HG02884 (cell line): ENCODE results near the gene SPIRE2.
"Not testable (repeated sequence)": the region's sequence is repeated elsewhere in the genome, so short reads cannot be mapped to it uniquely, and the experiment has no call there.

ENCODE experiments used
- ATAC-seq: cut with Tn5 transposase; IDR thresholded peaks from one replicate; pipeline ENCODE4 v1.9.1; 2021; ENCODE audit warnings: mild to moderate bottlenecking, moderate library complexity; ENCODE audit not compliant: unreplicated experiment

The SPIRE2 gene

DNA sequence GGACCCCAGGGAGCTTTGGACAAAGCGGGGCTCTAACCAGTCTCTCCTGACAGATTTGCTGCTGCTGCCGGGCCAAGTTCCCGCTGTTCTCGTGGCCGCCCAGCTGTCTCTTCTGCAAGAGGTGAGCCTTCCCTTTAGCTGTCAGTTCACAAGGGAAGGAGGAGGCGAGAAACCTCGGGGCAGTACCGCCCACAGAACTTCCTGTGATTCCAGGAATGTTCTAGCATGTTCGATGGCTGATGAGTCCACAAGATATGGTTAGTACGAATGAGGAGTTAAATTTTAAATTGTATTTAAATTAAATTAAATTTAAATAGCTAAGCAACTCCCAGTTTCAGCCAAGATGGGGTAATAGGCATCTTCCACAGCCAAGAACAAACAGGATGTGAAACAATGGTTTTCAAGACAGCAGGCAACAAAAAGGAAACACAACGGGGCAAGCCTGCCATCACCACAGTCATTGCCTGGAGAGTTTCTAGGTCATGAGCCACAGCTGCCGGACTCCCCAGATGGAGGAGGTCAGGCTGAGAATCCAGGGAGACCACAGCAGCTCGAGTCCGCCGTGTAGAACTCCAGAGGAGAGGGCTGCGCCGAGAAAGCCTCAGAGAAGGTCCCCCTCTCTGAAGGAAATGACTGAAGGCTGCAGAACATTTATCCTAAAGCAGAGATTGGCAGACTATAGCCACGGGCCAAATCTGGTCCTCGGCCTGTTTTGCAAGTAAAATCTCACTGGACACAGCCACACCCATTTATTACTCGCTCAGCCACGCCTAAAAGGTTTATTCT, 35.7 kb downstream of the SPIRE2 start:
- no peak for ATAC-seq

DNA sequence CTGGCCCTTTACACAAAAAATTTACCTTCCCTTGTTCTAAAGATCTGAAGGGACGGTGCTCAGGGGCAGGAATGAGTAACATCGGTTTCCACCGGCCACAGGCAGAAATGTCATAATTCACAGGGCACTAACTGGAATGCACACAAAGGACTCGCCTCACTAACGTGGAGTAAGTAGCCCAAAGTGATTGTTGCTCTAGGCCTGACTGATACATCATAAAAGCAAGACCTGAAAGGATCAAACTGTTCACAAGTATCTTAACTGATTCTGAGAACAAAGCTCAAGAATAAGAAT, 36.2 kb downstream of the SPIRE2 start:
- ATAC-seq: no peak

DNA sequence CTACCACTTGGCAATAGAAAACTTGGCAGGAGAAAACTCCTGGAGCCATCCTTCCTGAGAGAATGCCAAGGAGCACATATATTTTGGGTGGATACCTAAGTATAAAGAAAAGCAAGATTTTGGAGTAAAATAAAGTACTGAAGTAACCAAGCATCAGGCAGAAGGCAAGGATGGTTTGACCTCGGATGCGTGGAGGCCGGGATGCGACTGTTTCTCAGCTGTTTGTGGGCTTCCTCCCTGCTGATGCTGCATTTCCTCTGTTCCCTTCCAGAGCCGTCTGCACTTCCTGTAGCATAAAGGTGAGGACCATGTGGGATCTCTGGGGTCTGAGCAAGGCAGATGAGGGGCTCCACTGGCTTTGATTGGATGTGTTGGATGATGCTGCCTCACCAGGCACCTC, 39.6 kb downstream of the SPIRE2 start:
- ATAC-seq: no peak

DNA sequence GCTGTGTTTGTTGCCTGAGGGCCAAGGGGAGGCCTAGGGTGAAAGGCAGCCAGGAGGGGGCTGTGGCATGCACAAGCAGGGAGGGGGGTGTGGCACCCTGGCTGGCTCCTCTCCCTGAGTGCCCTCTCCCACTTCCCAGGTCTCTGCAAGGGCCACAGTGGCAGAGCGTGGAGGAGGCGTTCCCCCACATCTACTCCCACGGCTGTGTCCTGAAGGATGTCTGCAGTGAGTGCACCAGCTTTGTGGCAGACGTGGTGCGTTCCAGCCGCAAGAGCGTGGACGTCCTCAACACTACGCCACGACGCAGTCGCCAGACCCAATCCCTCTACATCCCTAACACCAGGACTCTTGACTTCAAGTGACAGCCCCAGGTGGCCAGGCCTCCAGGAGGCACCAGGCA, 41.6 kb downstream of the SPIRE2 start:
- no peak for ATAC-seq

DNA sequence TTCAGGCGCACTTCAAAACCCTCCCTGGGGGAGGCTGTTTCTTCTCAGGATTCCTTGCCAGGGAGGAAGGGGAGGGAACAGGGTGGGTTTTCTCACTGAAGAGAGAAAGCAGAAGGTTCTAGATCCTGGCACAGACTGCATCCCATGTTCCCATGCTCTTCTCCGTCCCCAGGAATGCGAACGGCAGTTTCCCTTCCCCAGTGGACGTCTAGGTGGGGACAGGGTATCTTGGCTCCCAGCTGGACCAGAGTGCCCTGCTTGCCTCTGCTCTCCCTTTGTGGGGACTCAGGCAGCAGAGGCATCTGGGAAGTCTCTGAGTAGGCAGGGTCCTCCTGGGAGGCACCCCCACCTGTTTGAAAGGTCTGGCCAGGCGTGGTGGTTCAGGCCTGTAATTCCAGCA, 42.2 kb downstream of the SPIRE2 start:
- ATAC-seq: no peak

DNA sequence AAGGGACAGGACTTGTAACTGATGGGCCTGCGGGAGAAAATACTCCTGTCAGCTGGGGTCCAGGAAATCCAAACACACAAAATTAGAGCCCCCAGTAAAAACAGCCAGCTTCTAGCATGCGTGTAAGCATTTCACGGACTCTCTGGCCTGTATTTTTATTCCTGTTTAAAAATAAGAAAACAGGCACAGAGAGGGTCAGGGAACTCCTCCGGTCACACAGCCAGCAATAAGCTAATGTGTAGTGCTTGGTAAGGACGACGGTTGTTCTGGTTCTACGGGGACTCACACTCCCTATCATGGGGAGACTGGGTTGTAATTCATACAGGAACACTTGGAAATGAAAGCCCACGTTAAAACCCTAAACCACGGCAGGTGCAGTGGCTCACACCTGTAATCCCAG, 43.6 kb downstream of the SPIRE2 start:
- ATAC-seq: no peak

DNA sequence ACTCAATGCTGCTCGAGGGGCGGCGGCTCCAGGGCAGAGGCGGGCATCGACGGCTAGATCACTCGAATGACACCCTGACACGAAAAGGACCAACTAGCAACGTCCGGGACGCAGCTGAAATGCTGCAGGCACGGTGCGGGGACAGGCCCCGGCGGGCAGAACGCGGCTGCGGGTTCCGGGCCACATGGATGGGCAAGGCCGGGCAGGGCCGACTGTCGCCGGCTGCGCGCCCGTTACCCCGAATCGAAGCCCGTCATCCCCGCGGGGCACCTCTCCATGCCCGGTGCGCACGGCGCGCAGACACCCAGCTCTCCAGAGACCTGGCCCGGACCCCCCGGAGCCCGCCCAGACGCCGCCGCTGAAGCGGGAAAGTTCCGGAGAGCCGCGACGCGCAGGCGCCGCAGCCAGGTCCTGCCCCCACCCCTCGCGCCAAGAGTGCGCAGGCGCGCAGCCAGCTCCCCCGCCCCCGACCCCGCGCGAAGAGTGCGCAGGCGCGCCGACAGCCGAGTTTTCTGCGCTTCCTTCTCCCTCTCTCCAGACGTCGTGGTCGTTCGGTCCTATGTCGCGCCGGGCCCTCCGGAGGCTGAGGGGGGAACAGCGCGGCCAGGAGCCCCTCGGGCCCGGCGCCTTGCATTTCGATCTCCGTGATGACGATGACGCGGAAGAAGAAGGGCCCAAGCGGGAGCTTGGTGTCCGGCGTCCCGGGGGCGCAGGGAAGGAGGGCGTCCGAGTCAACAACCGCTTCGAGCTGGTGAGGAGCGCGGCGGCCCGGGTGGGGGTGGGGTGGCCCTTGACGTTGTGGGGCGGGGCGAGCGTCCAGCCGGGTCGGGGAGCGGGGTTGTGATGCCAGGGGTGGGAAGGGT, 45.1 kb downstream of the SPIRE2 start, which contains the start of gene TCF25:
TCF25 (plus strand) TSS at position 484 of the 863 bp plus-strand sequence; CDS start at position 560, 76 bp downstream.
- peak; percentile 38 for ATAC-seq

DNA sequence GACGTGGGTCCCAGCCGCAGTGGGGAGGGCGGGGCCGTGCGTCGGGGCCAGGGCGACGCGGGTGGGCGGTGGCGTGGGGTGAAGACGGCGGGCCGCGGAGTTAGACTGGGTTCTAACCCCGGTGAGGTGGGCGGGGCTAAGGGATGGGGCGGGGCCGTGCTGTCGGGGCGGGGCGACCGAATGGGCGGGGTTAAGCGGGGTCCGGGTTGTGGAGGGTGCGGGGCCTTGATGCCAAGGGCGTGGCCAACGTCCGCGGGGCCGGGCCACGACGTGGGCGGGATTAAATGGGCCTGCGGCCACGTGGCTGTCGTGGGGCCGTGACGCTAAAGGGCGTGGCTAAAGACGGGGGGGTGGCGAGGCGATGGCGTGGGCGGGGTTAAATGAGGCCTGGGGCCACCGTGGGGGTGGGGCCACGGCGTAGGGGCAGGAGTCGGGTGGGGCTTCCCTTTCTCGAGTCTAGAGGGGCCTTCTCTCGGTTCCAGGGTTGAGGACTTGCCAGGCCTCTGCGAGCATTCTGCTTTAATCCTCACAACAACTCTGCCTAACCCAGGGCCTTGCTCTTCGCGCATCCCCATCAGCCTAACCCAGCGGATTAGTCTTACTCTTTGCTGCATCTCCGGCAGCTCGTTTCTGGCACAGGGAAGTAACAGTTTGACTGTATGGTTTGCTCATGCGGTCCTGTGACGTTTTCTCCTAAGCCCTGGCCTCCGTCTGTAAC, 45.9 kb downstream of the SPIRE2 start:
- peak; percentile 62 for ATAC-seq

DNA sequence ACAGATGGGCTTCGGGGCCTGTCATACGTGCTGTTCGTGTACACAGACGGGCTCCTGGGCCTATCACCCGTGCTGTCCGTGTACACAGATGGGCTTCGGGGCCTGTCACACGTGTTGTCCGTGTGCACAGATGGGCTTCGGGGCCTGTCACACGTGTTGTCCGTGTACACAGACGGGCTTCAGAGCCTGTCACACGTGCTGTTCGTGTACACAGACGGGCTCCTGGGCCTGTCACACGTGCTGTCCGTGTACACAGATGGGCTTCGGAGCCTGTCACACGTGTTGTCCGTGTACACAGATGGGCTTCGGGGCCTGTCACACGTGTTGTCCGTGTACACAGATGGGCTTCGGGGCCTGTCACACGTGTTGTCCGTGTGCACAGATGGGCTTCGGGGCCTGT, 50.8 kb downstream of the SPIRE2 start:
- not testable (repeated sequence) for ATAC-seq

DNA sequence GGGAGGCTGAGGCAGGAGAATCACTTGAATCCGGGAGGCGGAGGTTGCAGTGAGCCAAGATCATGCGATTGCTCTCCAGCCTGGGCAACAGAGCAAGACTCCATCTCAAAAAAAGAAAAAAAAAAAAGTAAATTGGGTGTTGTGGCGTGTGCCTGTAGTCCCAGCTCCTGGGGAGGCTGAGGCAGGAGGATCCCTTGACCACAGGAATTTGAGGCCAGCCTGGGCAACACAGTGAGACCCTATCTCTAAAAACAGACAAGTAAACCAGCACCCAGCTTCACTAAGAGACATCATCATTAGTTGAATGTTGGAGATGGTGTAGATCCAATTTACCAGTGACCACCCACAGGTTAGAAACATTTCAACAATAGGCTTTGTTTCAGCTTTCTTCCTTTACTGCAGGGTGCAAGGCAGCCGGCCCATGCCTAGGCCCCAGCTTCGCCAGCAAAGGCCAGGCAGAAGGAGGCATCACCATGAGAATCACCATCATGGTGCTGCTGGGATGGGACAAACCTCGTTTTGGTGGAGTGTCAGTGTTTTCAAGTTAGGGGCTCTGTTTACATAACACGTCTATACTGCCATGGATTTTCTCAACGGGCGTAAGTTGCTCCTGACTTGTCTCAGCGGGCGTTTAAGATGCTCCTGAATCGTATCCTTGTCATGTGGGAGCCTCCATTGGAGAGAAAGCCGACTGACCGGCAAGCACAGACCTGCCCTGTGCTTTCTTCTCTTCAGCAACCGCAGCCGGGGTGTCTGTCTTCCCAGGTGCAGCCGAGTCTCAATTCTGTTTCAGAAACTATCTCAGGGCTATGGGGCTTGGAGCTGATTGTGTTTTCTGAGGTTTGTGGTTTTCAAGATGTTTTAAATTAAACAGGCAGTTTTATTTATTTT, 52.4 kb downstream of the SPIRE2 start:
- no peak for ATAC-seq

DNA sequence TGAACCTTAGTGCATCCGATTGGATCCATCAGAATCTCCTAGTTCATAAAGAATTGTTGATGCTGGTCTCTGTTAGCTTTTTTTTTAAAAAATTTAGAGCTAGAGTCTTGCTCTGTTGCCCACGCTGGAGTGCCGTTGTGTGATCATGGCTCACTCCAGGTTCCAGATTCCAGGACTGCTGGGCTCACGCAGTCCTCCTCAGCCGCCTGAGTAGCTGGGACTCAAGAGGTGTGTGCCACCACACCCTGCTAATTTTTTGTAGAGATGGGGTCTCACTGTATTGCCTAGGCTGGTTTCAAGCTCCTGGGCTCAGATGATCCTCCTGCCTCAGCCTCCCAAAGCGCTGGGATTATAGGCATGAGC, 53.1 kb downstream of the SPIRE2 start:
- no peak for ATAC-seq

DNA sequence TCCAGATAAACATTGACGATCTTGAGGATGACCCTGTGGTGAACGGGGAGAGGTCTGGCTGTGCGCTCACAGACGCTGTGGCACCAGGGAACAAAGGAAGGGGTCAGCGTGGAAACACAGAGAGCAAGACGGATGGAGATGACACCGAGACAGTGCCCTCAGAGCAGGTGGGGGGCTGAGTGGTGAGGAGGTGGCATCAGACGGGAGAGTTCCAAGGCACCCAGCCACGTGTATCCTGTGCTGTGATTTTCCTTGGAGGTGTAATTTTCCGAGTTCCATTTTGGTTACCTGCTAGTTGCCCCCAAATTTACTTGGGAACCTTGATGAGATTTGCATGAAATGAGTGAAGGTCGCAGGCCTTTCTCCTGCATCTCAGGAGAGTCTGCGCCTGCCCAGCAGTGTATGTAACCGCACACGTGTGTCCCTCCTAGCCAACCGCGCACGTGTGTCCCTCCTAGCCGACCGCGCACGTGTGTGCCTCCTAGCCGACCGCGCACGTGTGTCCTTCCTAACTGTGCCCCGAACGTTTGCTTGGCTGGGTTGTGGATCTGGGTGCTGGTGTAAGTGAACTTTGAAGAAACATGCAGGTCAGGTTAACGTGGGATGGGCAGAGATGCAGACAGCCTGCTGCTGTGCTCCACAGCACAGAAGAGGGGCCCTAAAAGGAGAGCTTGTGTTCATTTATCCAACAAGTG, 55.2 kb downstream of the SPIRE2 start:
- ATAC-seq: no peak

DNA sequence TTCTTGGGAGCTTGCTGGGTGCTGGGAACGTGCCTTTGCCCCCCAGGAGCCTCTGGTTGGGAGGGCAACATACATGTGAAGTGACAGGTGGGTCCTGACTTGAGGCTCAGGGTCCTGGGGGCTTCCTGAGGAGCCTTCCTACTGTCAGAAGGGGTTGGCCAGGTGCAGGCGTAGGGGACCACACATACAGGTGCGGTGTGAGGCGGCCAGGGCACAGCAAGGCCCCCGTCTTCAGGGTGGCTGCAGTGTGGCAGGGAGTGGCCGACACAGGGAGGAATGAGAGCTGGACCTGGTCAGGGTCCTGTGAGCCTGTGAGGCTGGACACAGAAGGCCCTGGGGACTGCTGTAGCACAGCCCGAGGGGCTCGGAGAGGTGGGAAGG, 55.8 kb downstream of the SPIRE2 start:
- ATAC-seq: no peak

DNA sequence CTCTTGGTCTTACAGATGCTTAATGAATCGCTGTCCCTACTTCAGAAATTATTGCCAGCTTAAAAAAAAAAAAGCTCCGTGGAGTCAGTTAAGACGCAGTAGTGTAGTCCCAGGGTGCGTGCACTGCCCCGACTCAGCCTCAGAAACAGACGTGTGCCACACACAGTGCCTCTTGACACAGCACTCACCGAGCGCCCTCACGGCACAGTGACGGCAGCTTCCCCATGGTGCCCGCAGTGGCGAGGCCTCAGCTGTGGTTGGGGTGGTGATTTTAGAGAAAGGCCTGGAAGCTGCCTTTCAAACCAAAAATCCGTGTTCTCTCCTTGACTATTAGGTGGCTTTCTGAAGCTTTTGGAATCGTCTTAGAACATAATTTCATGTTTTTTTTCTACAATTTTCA, 59.0 kb downstream of the SPIRE2 start:
- ATAC-seq: no peak

DNA sequence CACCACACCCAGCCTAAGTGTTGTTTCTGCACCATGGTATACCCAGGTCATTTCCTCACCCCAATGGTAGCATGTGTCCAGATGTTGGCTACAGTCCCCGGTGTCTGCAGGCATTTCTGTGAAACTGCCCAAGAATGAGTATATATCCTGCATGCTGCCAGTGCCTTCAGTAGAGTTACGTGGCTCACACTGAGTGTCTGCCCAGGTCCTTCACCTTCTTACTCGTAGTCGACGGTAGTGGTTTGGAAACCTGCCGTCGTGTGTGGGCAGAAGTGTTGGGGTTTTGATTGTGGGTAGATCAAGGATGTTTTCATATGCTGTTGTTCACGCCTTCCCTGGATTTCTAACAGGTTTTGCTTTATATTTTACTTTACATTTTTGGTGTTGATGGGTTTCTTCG, 61.9 kb downstream of the SPIRE2 start:
- ATAC-seq: no peak

DNA sequence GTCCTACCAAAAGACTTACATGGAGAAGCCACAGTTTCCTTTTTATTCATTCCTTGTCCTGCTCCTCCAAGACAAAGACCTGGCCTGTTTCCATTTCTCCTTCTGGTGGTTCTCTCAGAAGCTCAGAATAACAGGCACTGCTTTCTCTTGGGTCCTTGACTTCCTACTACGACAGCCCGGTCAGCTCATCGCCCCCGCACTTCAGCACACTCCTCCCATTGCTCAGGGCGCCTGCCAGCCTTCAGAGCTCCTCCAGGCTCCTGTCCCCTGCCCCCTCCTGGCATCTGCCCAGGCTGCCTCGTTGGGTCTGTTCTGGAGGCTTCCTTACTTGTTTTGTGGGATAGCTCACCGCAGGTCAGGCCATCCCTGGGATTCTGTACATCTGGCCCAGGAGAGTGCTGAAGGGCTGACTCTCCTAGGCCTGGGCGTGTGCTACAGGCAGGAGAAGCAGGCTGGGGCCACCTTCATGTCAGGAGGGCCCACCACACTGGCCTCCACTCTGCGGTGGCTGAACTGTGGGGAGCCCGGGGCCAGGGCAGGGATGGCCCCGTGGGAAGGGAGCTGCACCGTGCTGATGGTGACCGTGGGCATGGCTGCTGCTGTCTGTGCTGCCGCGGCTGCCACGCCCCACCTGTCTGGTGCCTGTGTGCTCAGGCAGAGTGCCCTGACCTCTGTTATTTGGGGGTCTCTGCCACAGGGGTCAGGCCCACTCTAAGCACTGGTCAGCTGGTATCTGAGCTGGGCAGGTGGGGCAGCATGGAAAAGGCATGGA, 62.8 kb downstream of the SPIRE2 start:
- no peak for ATAC-seq

DNA sequence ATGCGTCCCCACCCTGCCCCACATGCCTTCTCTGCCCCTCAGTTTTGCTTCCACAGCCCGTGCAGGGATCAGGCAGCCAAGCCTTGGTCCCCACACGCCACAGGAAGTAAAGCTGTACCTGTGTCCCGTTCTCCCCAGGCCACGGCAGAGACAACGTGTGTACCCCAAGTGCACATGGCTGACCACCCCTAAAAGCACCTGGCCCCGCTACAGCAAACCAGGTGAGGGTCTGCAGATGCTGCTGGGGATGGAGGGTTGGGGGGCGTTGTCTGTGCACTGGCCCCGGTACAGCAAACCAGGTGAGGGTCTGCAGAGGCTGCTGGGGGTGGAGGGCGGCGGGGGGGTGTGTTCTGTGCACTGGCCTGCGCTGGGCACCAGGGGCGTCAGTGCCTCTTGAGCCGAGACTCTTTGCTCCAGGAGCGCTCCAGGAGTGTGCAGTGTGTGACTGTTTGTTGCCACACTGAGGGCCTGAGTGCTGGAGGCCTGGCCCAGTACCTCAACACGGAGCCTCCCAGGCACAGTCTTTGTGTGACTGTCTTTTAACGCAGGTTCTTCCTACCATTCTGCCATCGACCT, 63.9 kb downstream of the SPIRE2 start:
- ATAC-seq: no peak

DNA sequence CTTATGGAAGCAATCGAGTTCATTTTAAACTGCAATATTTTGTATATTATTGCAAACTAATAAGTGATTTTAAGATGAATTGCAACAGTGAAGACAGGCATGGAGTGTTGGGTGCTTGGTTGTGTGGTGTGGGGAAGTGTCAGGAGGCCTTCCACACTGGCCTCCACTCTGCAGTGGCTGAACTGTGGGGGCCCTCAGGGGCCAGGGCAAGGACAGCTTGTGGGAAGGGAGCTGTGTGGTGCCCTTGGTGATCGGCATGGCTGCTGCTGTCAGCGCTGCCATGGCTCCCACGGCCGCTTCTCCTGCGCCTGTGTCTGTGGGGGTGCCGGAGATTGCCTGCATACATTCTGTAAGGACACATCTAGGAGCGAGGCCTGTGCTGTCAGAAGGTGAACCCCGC, 64.4 kb downstream of the SPIRE2 start:
- no peak for ATAC-seq
